ENCODE data around the gene MRPS17.

Gene MRPS17

DNA sequence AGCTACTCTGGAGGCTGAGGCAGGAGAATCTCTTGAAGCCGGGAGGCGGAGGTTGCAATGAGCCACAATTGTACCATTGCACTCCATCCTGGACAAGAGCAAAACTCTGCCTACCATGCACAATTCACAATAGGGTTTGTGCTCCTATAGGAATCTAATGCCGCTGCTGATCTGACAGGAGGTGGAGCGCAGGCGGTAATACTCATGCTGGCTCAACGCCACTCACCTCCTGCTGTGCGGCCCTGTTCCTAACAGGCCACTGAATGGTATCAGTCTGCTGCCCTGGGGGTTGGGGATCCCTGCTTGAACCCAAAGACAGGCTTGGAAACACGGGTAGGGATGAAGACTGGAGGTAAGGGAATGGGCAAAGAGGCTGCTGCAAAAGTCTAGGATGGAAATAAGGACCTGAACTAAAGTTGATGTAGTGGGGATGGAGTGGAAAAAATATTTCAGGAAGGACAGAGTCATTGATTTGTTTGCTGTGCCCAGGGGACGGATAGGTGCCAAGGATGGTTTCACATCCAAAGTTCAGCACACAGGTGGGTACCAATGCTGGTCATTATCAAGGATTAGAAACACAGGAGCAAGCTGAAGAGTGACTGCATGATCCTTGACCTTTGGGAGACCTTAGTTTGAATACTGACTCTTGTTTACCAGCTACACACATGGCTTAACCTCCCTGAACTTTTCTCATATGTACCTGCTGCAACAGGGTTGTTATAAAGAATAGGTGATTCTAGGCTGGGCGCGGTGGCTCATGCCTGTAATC is 2.2 kb downstream of the MRPS17 start:
- Histone ChIP-seq H3K4me3 (ENCODE audit: low read depth, low read length) (no peak overlapping the region), H3K27ac (ENCODE audit: low read depth, low read length) (no peak overlapping the region), H2AFZ (ENCODE audit: low read length, unreplicated experiment) (no peak overlapping the region), H3K27me3 (ENCODE audit: insufficient read depth, low read length) (no peaks in the 10 kb centered on the region), H3K36me3 (ENCODE audit: insufficient read depth, low read length) (0 out of 2 replicates have a peak, but pooled peaks cover 3% of the 10 kb centered on the region), H3K79me2 (ENCODE audit: control insufficient read depth, insufficient read depth, low read length, unreplicated experiment) (peaks cover 17% of the 10 kb centered on the region), H3K4me1 (ENCODE audit: control insufficient read depth, insufficient read depth, low read length, unreplicated experiment) (no peaks in the 10 kb centered on the region)

DNA sequence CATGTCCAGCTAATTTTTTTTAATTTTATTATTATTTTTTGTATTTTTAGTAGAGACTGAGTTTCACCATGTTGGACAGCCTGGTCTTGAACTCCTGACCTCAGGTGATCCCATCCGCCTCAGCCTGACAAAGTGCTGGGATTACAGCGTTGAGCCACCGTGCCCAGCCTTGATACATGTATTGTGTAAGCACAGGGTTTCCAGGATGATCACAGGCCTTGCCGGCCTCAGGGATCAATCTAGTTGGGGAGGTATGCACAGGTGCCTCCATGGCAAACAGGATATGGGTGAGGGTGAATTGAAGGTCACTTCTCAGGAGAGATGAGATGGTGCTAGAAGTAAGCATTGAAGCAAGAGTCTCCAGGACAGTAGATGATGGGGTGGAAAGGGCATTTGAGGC is 5.5 kb downstream of the MRPS17 start:
- Histone ChIP-seq H3K79me2 (ENCODE audit: control insufficient read depth, insufficient read depth, low read length, unreplicated experiment) (peaks cover 13% of the 10 kb centered on the region), H3K27ac (ENCODE audit: low read depth, low read length) (no peak overlapping the region), H3K27me3 (ENCODE audit: insufficient read depth, low read length) (no peaks in the 10 kb centered on the region), H3K4me1 (ENCODE audit: control insufficient read depth, insufficient read depth, low read length, unreplicated experiment) (no peaks in the 10 kb centered on the region), H2AFZ (ENCODE audit: low read length, unreplicated experiment) (no peak overlapping the region), H3K4me3 (ENCODE audit: low read depth, low read length) (no peak overlapping the region), H3K36me3 (ENCODE audit: insufficient read depth, low read length) (0 out of 2 replicates have a peak, but pooled peaks cover 3% of the 10 kb centered on the region)

DNA sequence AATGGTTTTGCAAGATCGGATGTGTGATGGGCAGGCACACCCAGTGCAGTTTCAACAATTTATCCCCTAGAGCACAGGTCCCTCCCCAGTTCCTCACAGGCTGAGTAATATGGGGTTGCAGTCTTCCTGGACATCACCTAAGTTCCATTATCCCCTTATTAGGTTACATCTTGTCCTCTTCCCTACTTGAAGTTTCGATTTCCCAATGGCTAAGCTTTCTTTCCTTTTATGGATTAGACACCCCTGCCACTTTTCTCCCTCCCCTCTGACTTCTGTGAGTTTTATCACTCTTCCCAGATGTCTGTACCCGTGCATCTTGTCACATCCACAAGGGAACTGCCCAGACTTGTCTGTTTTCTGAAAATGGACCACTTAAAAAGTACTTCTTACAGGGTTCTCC is 10.3 kb downstream of the MRPS17 start:
- peaks cover 9% of the 10 kb centered on the region for H3K79me2 ChIP-seq (ENCODE audit: control insufficient read depth, insufficient read depth, low read length, unreplicated experiment)
- H3K36me3 ChIP-seq (ENCODE audit: insufficient read depth, low read length): no peaks in the 10 kb centered on the region
- peaks cover 8% of the 10 kb centered on the region for H3K4me1 ChIP-seq (ENCODE audit: control insufficient read depth, insufficient read depth, low read length, unreplicated experiment)
- no peak overlapping the region for H2AFZ ChIP-seq (ENCODE audit: low read length, unreplicated experiment)
- H3K27ac ChIP-seq (ENCODE audit: low read depth, low read length): no peak overlapping the region
- no peaks in the 10 kb centered on the region for H3K27me3 ChIP-seq (ENCODE audit: insufficient read depth, low read length)
- H3K4me3 ChIP-seq (ENCODE audit: low read depth, low read length): no peak overlapping the region

DNA sequence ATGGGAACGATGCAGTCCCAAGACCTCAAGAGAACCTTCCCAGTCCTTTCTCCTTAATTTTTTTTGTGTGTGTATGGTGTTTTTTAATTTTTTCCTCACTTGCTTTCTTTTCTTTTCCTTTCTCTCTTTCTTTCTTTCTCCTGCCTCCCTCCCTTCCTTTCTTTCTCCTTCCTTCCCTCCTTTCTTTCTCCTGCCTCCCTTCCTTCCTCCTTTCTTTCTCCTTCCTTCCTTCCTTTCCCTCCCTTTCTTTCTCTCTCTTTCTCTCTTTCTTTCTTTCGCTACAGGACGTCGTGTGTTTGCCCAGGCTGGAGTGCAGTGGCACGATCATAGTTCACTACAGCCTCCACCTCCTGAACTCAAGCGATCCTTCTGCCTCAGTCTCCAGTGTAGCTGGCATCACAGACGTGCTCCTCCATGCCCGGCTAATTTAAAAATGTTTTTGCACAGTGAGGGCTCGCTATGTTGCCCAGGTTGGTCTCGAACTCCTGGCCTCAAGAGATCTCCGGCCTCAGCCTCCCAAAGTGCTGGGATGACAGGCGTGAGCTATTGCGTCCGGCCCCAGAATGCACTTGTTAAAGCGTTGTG is 12.0 kb downstream of the MRPS17 start:
- H3K4me3 ChIP-seq (ENCODE audit: low read depth, low read length): peak overlapping the region; percentile 76
- H3K79me2 ChIP-seq (ENCODE audit: control insufficient read depth, insufficient read depth, low read length, unreplicated experiment): peaks cover 11% of the 10 kb centered on the region
- no peaks in the 10 kb centered on the region for H3K27me3 ChIP-seq (ENCODE audit: insufficient read depth, low read length)
- H2AFZ ChIP-seq (ENCODE audit: low read length, unreplicated experiment): peak overlapping the region; percentile 59
- H3K27ac ChIP-seq (ENCODE audit: low read depth, low read length): no peak overlapping the region
- H3K4me1 ChIP-seq (ENCODE audit: control insufficient read depth, insufficient read depth, low read length, unreplicated experiment): peaks cover 8% of the 10 kb centered on the region
- no peaks in the 10 kb centered on the region for H3K36me3 ChIP-seq (ENCODE audit: insufficient read depth, low read length)

DNA sequence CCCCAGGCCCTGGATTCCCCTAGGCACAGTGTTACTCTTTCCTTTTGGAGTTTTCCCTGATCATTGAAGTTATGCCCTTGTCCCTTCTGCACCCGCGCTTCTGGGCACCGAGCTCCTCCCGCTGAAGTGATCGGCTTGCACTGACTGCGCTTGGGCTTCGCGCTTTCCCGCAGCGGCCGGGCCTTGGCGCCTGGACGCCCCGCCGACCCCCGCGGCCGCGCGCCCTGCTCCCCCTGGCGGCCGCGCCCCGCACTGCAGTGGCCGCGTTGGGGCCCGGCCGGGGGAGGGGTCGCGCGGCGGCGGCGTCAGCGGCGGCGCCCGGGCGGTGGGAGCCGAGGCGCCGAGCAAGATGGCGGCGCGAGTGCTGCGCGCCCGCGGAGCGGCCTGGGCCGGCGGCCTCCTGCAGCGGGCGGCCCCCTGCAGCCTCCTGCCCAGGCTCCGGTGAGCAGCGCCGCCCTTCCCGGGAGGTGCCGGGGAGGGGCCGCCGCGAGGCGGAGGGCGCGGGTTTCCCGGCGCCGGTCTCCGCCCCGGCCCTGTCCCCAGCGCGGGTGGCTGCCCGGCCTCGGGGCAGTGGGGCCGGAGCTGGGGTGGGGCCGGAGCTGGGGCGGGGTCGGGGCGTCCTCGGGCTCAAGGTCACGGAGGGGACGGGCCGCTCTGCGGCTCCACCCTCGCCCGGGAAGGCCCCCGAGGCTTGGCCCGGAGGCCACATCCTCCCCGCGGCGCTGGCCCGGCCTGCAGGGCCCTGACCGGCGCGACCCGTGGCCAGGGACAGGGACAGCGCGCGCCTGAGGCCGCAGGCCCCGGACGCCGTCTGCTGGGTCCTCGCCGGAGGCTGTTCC is 12.8 kb downstream of the MRPS17 start, which contains the start of gene NIPSNAP2:
Gene NIPSNAP2, plus strand, starts transcription at position 325 of the 839 bp plus-strand sequence. Its CDS starts 25 bp downstream, at position 350.
- Histone ChIP-seq H3K27ac (ENCODE audit: low read depth, low read length) (peak within 1 kb of the TSS; percentile 69; the same call in 1 of the 2 replicates), H3K36me3 (ENCODE audit: insufficient read depth, low read length) (no peaks in the 10 kb centered on the region), H3K4me1 (ENCODE audit: control insufficient read depth, insufficient read depth, low read length, unreplicated experiment) (peaks cover 8% of the 10 kb centered on the region), H2AFZ (ENCODE audit: low read length, unreplicated experiment) (peak within 1 kb of the TSS; percentile 59), H3K4me3 (ENCODE audit: low read depth, low read length) (peak within 1 kb of the TSS; percentile 95), H3K79me2 (ENCODE audit: control insufficient read depth, insufficient read depth, low read length, unreplicated experiment) (peaks cover 11% of the 10 kb centered on the region), H3K27me3 (ENCODE audit: insufficient read depth, low read length) (no peaks in the 10 kb centered on the region)

DNA sequence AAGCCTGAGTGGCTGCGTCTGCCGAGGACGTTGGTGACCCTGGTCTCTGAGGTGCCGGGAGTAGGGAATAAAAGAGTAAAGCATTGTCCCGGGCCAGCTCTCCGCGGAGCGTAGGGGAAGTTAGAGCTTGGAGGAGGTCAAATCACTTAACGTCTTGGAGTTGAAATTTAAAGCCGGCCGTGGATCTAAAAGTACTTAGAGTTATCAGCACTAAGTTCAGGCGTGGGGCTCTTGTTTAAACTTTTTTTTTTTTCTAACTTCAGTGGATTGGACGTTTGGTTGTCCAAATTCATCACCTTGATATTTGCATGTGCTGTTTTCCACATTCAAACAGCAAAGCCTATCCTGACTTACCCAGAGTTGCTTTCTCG is 13.4 kb downstream of the MRPS17 start:
- H3K27ac ChIP-seq (ENCODE audit: low read depth, low read length): peak overlapping the region; percentile 69; the same call in 1 of the 2 replicates
- peaks cover 11% of the 10 kb centered on the region for H3K79me2 ChIP-seq (ENCODE audit: control insufficient read depth, insufficient read depth, low read length, unreplicated experiment)
- no peaks in the 10 kb centered on the region for H3K36me3 ChIP-seq (ENCODE audit: insufficient read depth, low read length)
- H3K4me3 ChIP-seq (ENCODE audit: low read depth, low read length): peak overlapping the region; percentile 95
- H3K27me3 ChIP-seq (ENCODE audit: insufficient read depth, low read length): no peaks in the 10 kb centered on the region
- peaks cover 8% of the 10 kb centered on the region for H3K4me1 ChIP-seq (ENCODE audit: control insufficient read depth, insufficient read depth, low read length, unreplicated experiment)
- no peak overlapping the region for H2AFZ ChIP-seq (ENCODE audit: low read length, unreplicated experiment)

DNA sequence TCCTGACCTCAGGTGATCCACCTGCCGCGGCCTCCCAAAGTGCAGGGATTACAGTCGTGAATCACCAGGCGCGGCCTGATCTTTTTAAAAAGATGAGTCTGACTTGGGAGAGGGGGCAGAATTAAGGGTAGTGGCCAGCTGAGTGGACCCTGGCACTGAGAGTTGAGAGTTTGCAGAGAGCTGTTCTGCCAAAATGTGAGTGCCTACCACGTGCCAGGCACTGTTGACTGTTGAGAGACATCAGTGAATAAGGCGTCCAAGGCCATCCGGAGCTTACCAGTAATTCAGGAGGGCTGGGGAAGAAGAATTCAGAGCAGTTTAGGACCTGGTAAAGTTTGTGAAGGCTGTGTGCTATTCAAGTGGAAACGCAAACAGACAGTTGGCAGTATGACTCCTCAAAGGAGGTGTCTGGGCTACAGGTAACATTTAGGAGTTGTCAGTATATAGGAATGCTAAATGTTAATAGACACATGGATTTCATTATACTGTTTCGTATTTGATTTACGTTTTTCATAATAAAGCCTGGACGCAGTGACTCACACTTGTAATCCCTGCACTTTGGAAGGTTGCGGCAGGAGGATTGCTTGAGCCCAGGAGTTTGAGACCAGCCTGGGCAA is 14.2 kb downstream of the MRPS17 start:
- Histone ChIP-seq H3K79me2 (ENCODE audit: control insufficient read depth, insufficient read depth, low read length, unreplicated experiment) (peaks cover 11% of the 10 kb centered on the region), H3K27me3 (ENCODE audit: insufficient read depth, low read length) (no peaks in the 10 kb centered on the region), H3K27ac (ENCODE audit: low read depth, low read length) (no peak overlapping the region), H3K36me3 (ENCODE audit: insufficient read depth, low read length) (no peaks in the 10 kb centered on the region), H2AFZ (ENCODE audit: low read length, unreplicated experiment) (no peak overlapping the region), H3K4me3 (ENCODE audit: low read depth, low read length) (peak overlapping the region; percentile 29; the same call in 1 of the 2 replicates), H3K4me1 (ENCODE audit: control insufficient read depth, insufficient read depth, low read length, unreplicated experiment) (peaks cover 8% of the 10 kb centered on the region)

DNA sequence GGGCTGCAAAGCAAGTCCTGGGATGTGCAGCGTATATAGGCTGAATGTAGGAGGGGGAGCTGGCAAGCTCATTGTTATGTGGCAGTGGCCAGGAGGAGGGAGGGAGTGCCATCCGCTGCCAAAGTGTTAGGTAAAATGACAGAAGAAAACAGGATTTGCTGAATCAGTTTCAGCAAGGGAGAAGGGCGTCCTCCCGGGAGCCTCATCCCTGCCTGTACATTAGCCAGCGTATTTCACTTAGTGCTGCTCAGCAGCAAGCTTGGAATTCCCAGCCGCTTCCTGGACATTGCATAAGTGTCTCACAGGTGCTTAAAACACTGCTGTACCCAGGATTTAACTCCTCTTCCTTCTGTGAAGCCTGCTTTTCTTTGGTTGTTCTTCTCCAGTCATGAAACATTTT is 15.2 kb downstream of the MRPS17 start:
- H3K4me3 ChIP-seq (ENCODE audit: low read depth, low read length): no peak overlapping the region
- peaks cover 8% of the 10 kb centered on the region for H3K4me1 ChIP-seq (ENCODE audit: control insufficient read depth, insufficient read depth, low read length, unreplicated experiment)
- no peak overlapping the region for H2AFZ ChIP-seq (ENCODE audit: low read length, unreplicated experiment)
- no peak overlapping the region for H3K27ac ChIP-seq (ENCODE audit: low read depth, low read length)
- H3K27me3 ChIP-seq (ENCODE audit: insufficient read depth, low read length): no peaks in the 10 kb centered on the region
- H3K79me2 ChIP-seq (ENCODE audit: control insufficient read depth, insufficient read depth, low read length, unreplicated experiment): peaks cover 17% of the 10 kb centered on the region
- no peaks in the 10 kb centered on the region for H3K36me3 ChIP-seq (ENCODE audit: insufficient read depth, low read length)

DNA sequence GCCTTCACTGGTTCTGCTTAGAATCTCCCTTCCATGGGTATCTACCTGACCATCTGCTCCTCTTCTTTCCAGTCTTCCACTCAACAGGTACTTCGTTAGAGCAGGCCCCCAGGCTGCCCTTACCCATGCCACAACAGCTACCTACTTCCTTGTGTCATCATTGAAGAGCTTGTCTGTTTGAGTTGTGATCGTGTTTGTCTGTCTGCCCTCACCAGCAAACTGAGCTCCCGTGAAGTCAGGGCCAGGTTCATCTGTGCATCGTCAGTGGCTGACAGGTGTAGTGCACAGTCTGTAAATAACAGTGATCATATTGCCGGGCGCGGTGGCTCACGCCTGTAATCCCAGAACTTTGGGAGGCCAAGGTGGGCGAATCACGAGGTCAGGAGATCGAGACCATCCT is 17.7 kb downstream of the MRPS17 start:
- H3K36me3 ChIP-seq (ENCODE audit: insufficient read depth, low read length): no peaks in the 10 kb centered on the region
- peaks cover 21% of the 10 kb centered on the region for H3K79me2 ChIP-seq (ENCODE audit: control insufficient read depth, insufficient read depth, low read length, unreplicated experiment)
- no peak overlapping the region for H3K27ac ChIP-seq (ENCODE audit: low read depth, low read length)
- no peak overlapping the region for H2AFZ ChIP-seq (ENCODE audit: low read length, unreplicated experiment)
- H3K27me3 ChIP-seq (ENCODE audit: insufficient read depth, low read length): no peaks in the 10 kb centered on the region
- peaks cover 4% of the 10 kb centered on the region for H3K4me1 ChIP-seq (ENCODE audit: control insufficient read depth, insufficient read depth, low read length, unreplicated experiment)
- H3K4me3 ChIP-seq (ENCODE audit: low read depth, low read length): no peak overlapping the region

DNA sequence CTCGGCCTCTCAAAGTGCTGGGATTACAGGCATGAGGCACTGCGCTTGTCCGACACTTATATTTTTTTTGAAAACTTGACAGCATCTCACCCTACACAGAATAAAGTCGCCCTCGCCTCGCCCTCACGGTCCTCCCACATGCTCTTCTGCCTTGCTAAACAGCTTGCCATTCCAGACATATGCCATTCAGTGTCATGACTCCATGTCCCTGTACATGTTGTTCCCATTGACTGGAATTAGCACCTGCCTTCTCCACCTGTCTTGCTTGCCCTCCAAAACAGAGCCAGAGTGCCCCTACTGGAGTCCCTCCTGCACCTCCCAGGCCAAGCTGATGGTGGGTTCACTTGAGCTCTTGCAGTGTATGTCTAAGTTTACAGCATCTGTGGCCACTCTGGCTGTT is 18.9 kb downstream of the MRPS17 start:
- no peaks in the 10 kb centered on the region for H3K36me3 ChIP-seq (ENCODE audit: insufficient read depth, low read length)
- H3K27ac ChIP-seq (ENCODE audit: low read depth, low read length): no peak overlapping the region
- peaks cover 21% of the 10 kb centered on the region for H3K79me2 ChIP-seq (ENCODE audit: control insufficient read depth, insufficient read depth, low read length, unreplicated experiment)
- peaks cover 4% of the 10 kb centered on the region for H3K4me1 ChIP-seq (ENCODE audit: control insufficient read depth, insufficient read depth, low read length, unreplicated experiment)
- H2AFZ ChIP-seq (ENCODE audit: low read length, unreplicated experiment): no peak overlapping the region
- H3K4me3 ChIP-seq (ENCODE audit: low read depth, low read length): no peak overlapping the region
- no peaks in the 10 kb centered on the region for H3K27me3 ChIP-seq (ENCODE audit: insufficient read depth, low read length)

Measured in ACC112 (cell line).